Fibroblast of mammary gland (primary cell): ENCODE results near the gene MANEA.

Experiments used
- DNase-seq: peaks from one replicate; pipeline ENCODE4 v3.0.0-alpha.2; 2010; ENCODE audit warnings: low read depth
- H3K4me3 ChIP-seq: 2 replicates; pipeline ENCODE4 v1.5.1; 2011; ENCODE audit warnings: low read depth, mild to moderate bottlenecking, low read length, moderate library complexity; ENCODE audit not compliant: control insufficient read depth
- CTCF ChIP-seq: conservative IDR thresholded peaks from 2 replicates; pipeline ENCODE4 v1.5.1; 2011; ENCODE audit warnings: low read depth, low read length, inconsistent platforms; ENCODE audit not compliant: control insufficient read depth, insufficient read depth

The MANEA gene

GRCh38 chr6:95587989-95588388 is 10.7 kb downstream of the MANEA start:
- TF ChIP-seq CTCF = no peak
- no peak overlapping the region for H3K4me3 ChIP-seq
- DNase-seq = no peak

GRCh38 chr6:95589067-95589466 is 11.7 kb downstream of the MANEA start:
- DNase-seq = no peak
- H3K4me3 ChIP-seq = no peak overlapping the region
- no peak for TF ChIP-seq CTCF

GRCh38 chr6:95589826-95590570 is 12.7 kb downstream of the MANEA start:
- DNase-seq = no peak
- no peak for TF ChIP-seq CTCF
- no peak overlapping the region for H3K4me3 ChIP-seq

GRCh38 chr6:95593025-95593424 is 15.7 kb downstream of the MANEA start:
- DNase-seq = no peak
- no peak overlapping the region for H3K4me3 ChIP-seq
- no peak for TF ChIP-seq CTCF

- no peak overlapping the region for H3K4me3 ChIP-seq
- TF ChIP-seq CTCF = no peak
- no peak for DNase-seq
Observed at GRCh38 chr6:95596021-95596420, 18.7 kb downstream of the MANEA start.

- DNase-seq = no peak
- TF ChIP-seq CTCF = no peak
- no peak overlapping the region for H3K4me3 ChIP-seq
Observed at GRCh38 chr6:95599706-95600105, 22.4 kb downstream of the MANEA start.
